ENCODE results near the gene BMP2K.

The BMP2K gene

DNA sequence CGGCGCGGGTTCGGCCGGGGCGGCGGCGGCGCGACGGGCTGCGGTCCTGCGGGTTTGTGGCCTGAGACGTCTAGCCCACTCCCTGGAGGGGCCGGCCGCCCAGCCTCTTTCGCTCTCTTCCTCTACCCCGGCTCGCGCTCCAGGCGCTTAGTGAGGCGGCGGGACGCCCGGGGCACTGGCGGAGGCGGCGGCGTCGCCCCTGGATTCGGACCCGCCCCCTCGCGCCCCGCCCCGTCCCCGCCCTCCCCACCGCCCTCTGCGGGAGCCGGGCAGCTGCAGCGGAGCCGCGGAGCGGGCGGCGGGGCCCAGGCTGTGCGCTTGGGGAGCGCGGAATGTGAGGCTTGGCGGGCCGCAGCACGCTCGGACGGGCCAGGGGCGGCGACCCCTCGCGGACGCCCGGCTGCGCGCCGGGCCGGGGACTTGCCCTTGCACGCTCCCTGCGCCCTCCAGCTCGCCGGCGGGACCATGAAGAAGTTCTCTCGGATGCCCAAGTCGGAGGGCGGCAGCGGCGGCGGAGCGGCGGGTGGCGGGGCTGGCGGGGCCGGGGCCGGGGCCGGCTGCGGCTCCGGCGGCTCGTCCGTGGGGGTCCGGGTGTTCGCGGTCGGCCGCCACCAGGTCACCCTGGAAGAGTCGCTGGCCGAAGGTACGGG lies at the start of gene BMP2K:
BMP2K (plus strand) TSS at position 272 of the 650 bp plus-strand sequence; CDS start at position 466, 194 bp downstream.
- DNase-seq: no peak

DNA sequence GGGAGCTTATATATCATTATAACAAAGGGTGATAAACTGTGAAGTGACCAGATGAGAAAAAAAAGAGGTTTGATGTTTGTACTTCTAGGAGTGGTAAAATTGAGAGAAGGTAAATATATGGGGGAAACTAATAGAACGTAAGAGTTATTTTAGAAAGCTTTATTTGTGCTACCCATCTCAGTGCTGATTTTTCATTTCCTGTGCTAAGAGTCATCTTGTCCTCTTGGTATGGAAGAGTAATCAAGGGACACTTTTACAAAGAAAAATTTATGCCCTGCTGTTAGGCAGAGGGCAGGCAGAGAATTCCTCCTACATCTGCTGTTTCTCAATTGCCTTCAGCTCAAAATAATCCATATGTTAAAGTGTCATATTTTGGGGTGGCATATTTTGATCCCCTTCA lies 49.6 kb upstream of the BMP2K start:
- DNase-seq: no peak

DNA sequence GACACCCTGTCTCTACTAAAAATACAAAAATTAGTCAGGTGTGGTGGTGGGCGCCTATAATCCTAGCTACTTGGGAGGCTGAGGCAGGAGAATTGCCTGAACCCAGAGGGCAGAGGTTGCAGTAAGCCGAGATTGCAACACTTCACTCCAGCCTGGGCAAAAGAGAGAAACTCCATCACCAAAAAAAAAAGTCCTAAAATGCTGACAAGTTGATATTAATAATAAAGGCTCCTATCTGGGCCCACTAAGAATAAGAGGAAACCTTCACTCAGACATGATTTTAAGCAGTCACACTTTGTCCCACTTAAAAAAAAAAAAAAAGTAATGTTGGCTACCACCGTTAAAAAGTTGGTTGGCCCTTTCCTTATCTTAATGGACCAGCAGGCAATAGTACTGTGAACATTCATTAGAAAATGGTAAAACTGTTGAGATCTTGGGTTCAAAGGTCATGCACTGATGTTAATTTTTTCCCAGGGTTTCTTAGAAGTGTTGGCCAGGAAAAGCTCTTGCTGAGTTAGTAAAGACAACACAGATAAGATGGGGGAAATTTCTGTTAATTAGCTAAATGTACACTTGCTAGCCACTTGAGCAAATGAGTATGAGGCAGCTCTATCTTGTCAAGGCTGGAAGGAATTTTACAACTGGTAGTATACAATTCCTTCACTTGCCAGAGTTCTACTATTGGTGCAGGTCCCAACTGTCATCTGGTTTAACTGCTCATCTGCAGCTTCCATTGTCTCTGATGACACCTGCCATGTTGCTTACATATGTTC lies 43.6 kb upstream of the BMP2K start:
- DNase-seq: no peak

DNA sequence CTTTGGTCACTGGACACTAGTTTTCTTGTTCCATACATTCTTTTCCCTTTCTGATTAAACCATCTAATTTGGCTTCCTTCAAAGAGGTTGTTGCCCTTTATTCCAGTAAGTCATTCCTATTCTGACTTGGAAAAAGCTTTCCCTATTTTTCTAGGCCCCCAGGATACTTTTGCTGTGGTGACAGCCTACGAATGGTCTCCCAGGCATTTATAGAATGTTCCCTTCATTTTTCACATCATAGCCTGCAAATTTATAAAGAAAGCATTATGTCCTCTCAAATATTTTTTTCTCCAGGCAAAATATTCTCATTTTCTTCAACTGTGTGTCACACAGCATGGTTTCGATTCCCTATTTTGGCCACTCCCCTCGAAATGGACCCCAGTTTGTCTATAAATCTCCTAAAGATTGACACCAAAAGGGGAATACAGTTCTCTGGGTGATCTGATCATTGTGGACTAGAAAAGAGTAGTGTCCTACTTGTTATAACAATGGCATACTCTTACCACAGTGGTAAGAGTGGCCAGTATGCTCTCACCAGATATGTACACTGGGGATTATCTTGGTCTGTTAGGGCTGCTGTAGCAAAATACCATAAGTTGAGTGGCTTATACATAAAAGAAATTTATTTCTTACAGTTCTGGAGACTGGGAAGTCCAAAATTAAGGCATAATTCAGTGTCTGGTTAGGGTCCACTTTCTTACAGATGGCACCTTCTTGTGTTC lies 41.5 kb upstream of the BMP2K start:
- DNase-seq: no peak

DNA sequence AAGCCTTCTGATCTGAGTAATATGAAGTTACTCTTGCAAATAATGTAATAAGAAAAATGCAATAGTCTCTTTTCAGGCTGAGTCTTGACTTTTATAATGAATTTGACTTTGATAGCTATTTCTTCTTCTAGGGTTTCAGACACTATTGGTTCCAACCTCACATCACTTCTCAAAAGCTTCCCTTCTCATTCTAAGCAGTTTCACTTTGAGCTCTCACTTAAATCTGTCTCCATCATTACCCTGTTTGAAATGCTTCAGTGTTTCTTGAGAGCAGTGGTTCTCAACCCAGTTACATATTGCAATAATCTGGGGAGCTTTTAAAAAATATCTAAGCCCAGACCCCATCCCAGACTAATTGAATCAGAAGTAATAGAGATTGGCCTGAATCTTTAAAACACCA lies 40.5 kb upstream of the BMP2K start:
- no peak for DNase-seq

DNA sequence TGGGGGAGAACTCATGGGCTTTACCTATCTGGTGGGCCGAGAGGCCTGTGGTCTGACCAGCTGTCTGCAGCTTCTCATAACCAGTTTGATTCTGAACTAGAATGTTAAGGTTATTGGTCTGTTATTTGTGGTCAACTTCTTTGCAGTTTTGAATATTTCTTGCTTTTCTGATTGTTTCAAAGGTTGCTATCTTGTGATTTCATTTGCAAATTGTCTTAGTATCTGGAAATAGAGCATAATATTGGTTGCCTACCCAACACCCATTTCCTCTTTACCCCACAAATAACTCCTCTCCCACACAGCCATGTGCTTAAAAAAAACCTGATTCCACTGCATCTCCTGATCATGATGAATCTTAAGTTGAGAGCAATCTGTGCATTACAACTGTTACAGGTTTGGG lies 39.1 kb upstream of the BMP2K start:
- DNase-seq: no peak

DNA sequence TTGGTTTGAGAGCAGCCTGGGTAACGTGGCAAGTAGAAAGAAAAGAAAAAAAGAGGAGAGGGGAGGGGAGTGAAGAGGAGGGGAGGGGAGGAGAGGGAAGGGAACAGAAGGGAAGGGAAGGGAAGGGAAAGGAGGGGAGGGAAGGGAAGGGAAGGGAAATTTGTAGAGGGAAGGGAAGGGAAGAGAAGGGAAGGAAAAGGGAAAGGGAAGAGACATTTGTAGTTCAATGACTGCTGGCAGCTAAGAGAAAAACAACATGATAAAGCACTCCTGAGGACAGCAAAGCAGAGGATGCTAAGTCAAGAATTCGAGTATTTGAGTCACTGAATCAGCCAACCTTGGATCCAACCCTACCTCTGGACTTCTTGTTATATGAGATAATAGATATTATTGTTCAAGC lies 38.2 kb upstream of the BMP2K start:
- no peak for DNase-seq

DNA sequence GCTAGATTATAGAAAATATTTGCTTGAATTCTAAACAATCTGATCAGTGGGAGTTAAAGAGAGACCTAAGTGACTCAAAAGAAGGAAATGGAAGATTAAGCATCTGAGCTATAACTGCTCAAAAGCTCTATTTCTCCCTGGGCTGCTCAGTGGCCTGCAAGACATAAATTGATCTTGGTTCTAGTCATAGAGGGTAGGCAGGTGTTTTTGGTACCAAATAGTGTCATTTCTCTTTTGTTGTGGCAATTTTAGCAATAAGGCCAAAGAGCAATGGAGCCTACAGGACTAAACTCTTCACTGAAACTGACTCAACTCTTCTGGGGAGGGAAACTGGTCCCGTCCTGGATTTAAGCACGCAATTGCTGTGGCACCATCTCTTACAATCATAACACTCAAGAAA lies 33.9 kb upstream of the BMP2K start:
- DNase-seq: no peak

DNA sequence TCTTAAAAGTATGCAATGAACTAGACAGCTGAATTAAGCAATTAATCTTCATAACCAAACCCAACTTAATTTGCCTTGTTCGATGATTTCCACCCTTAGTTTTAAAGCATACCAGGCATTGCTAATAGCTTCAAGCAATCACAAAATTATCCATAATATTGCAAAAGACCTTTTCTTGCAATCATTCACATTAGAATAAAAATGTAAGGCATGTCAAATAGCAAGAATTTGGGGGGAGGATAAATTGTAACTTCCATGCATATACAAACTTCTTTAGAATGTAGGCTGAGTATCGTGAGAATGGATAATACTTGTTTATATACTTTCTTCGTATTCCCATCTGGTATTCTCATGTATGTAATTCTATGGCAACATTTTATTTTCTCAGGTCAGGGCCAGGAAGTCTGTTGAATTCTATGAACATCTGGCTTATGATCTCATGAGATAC lies 28.7 kb upstream of the BMP2K start:
- DNase-seq: no peak

DNA sequence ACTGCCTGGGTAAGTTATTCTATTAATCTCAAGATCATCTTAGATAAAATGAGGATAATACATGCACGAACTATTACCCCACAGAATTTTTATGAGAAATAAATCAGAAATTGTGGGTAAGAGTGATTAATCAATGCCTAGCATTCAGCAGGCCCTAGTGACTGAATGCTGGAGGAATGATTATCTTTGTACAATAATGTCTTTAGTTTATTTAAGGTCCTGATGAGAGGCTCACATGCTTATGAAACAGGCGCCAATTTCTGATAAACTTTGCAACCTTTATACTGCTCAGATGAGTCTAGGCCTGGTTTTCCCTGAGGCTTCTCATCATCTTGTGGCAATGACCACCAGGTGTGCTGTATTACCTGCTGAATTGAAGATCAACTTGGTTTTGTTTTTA lies 27.8 kb upstream of the BMP2K start:
- DNase-seq: no peak

DNA sequence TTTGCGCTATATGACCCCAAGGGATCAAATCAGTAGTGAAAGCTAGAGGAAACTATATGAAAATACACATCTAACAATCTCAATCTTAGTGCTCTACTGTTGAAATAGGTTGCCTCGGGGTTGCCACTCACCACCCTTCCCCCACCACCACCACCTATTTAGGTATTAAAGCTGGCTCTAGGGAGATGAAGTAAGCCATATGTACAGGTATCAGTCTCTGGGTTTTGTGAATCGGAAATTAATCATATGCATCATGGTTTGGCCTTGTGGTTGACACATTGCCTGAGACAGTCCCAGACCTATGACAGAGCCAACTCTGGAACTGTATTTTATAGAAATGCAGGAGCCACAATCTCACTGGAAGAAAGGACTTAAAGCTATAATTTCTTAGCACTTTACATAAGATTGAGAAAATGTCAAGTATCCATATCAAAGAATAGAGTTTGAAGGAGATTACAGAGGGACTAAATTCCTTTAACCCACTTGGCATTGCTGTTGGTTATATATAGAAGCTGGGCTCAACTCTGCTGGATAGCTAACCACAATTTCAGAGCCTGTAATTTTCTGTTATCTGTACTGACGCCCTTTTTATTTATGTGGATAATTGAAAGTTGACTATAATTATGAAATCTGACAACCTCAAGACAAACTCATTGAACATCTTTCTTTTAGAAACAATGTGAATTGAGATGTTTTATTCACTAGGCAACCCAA lies 26.7 kb upstream of the BMP2K start:
- no peak for DNase-seq

DNA sequence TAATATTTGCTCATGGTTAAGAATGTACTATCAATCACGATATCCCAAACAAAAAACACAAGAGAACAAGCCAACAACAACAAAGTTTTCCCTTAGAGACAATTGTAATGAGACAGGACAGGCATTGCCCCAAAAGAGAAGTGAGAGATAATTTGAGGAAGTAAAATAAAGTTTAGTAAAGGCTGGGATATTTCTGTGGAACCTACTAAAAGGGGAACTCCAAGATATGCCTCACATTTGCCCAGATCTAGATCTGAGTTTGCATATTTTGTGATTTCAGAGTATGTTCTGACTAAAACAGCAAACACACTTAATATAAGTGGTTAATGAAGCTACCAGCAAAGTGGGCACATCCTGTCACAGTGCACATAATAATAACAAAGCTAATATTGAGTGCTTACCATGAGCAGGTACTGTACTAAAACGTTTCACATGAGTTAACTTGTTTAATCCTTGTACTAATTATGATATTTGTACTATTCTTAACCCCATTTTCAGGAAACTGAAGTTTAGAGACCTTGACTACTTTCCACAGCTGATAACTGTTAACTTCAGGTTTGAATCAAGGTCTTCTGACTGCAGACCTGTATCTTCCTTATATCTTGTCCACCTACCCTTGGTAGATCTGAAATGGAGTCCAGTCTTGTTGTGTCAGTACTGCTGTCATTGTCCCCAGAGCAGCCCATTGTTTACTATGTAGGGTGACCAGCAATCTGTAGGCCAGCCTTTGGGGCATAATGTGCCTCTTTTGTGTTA lies 26.0 kb upstream of the BMP2K start:
- DNase-seq: no peak

DNA sequence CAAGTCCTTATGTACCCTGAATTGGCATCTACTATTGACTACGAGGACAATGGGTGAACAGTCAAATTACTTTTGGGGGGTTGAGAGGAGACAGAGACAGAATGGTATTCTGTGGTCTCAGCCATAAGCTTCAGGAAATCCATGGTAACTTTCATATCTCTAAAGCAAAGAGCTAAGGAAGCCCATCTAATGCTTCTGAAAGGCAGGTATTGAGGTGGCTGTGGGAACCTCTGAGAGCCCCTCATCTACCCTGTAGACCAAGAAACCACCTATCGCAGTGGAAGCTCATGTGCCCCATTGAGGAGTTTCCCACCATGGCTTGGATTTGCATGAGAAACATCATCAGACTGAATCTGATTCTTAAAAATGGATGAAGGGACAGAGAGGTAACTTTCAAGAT lies 23.1 kb upstream of the BMP2K start:
- DNase-seq: no peak

DNA sequence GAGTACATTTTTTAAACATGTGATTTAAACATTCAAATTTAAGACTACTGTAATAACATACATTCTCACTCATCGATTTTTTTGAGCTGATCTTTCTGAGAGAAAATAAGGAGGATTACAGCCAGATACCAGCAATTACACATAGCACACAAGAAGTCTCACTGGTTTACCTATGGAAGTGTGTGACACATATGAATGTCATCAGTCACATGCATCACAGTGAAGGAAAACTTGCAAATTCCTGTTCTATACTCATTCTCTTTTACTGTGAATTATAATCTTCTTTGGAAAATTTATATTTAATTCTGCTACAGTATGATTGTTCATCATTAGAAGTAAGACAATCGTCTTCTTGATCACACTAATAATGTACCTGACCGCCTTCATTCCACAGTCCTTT lies 21.3 kb upstream of the BMP2K start:
- no peak for DNase-seq

DNA sequence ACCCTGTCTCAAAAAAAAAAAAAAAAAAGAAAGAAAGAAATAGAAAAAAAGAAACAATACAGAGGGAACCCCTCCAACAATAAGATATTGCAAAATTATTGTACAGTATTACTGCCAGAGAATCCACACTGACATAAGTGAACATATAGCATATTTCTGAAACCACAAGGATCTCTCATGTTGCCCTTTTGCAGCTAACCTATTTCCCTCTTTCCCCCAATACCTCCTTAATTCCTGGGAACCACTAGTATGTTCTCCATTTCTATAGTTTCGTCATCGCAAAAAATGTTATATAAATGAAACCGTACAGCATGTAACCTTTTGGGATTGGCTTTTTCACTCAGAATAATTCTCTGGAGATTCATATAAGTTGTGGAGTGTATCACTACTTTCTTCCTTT lies 20.0 kb upstream of the BMP2K start:
- DNase-seq: no peak

DNA sequence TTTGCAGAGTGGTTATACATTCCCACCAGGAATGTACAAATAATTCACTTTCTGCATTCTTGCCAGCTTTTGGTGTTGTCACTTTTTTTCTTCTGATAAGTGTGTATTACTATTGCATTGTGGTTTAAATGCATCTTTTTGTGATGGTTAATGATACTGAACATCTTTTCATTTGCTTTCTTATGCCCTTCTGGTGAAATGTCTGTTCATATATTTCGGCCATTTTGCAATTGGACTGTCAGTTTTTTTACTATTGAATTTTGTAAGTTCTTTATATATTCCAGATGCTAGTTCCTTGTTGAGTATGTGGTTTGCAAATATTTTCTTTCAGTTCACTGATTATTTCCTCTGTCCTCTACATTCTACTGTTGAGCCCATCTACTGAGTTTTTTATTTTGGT lies 19.4 kb upstream of the BMP2K start:
- DNase-seq: no peak

DNA sequence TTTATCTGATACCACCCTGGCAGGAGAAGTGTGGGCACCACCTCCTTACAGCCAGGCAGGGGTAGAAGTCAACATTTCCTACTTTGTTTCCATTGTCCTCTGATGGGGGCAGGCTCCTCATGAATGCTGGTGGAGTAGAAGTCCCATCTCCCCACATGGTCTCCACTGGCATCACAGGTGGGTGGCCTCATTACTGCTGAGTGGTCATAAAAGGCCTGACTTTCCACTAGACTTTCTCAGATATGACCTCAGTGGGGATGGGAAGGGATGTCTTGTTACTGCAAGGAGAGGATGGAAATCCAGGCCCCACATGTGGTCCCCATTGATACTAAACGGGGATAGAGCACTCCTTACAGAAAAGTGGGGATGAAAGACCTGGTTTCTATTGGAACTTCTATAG lies 18.6 kb upstream of the BMP2K start:
- no peak for DNase-seq

DNA sequence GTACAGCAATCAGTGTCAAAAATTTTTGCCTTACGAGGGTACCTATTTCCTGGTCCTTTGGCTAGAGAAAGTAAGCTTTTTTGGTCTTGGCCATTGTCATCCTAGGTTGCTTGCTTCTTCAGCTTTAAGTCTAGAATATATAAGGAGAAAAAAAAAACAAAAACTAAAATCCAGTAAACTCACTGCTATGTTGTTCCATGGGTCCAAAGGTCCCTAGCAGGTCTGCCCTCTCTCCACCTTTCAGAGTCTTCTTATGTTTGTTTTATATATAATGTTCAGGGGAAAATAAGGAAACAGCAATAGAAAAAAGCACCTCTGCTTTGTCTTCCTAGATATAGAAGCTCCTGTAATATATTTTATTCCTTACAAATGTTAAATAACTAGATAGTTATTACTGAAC lies 18.1 kb upstream of the BMP2K start:
- DNase-seq: no peak

DNA sequence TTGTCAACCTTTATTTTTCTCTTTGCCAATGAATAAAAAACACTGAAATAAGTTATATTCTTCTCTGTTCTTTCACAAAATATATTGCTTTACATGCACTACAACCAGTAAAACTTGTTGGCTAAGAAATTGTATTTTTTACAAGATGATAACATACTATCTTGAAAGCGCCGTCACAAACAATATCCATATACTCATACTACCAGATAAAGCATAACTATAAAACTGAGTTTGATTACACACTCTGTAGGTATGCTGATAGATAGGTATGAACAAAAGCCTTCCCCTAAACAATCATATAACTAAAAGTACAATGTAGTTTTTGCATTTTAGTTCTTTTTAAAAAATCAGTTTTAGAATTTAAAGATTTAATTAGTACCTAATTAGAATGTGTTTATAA lies 13.6 kb upstream of the BMP2K start:
- no peak for DNase-seq

DNA sequence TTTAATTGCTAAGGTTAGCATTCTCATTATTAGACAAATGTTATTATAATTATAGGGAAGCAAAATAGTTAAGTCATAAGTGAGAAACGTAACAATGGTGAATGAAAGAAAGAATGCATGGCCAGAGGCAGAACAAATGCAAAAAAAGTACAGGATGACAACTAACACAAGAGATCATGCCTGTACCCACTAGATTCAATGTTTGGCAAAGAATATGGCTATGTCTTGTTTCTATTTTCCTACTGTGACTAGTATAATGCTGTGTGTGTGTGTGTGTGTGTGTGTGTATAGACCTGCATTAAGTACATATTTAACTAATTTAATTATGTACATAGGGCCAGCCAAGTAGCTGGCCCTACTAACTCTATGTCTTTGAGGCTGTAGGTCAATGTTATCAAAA lies 12.9 kb upstream of the BMP2K start:
- no peak for DNase-seq

DNA sequence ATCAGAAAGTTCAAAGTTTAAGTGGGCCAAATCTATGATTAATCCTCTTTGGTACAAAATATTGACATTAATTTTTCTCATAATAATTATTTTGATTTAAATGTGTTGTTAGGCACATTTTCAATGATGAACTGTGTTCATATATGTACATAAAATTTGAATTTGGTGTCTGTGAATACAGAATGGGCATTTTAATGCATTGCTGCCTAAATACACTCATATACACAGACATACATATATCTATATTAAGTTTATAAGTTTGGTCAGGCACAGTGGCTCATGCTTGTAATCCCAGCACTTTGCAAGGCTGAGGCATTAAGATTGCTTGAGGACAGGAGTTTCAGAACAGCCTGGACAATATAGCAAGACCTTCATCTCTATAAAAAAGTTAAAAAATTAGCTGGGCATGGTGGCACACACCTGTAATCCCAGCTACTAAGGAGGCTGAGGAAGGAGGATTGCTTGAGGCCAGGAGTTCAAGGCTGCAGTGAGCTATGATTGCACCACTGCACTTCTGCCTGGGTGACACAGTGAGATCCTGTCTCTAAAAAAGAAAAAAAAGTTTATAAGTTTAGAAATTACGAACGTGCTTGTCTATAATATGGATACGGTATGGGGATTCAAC lies 12.3 kb upstream of the BMP2K start:
- DNase-seq: no peak

DNA sequence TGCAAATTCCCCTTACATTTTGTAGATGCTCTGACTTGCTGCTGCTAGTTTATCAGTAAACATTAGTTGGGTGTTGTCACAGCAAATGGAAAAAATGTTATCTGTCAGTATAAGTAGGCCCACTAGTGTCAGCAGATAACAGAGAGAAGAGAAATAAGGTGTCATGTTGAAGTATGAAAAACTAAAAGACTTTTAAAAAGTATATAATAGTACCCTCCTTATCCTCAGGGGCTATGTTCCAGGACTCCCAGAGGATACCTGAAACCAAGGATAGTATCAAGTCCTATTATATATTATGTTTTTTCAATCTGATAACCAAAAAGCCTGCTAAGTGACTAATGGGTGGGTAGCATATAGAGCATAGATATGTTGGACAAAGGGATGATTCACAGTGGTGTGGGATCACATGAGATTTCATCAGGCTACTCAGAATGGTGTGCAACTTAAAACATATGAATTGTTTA lies 11.6 kb upstream of the BMP2K start:
- DNase-seq: no peak

Data from NCI-H524 treated with DMSO at 0.1 percent for 48 hours (cell line).